Measurements from ENCODE around the gene OSBPL6.
"Not testable (repeated sequence)": the region's sequence is repeated elsewhere in the genome, so short reads cannot be mapped to it uniquely, and the experiment has no call there.

OSBPL6 gene

DNA sequence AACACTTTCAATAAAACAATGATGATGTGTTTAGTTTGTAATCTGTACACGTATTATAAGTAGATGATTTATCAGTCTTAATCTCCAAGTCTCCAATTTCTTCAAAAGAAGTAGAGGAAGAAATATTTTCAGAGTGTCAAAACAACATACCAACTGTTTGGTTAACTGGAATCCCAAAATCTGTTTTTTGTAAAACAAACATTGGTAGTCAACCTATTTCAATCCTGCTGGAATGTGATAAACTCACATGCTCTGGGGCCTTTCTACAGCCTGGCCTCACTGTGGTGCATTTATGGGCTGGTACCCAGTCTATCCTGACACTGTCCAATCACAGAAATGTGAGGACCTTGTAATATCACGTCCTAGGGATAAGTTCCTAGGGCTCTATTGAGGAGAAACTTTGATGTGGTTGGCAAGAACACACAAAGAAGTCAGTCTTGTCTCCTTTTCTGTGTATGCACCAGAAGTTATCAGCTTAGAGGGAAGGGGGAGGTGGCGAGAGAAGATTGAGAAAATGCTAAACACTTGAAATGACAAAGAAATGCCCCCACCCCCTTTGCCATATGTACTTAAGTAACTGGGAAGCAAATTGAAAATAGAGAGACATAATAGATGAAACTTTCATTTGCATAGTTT, 209.5 kb downstream of the OSBPL6 start:
- DNase-seq (ENCODE audit: low read depth) = no peak

DNA sequence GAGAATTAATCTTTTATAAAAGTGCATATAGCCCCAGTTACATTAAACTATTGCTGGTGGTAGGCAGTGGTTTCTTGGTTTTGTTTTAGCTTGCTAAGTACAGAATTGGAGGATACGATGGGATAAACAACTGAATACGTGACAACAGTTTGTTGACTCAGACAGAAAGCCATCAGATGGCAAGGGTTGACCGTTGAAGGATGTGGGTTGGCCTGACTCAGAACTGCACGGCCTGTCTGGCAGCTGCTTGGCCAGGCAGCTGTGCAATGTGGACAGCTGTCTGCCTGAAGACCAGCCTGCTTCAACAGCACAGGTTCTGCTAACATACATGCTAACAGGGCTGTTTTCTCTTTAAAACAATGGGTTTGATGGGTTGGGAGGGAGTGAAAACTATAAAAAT, 210.1 kb downstream of the OSBPL6 start:
- peak; percentile 3 for DNase-seq (ENCODE audit: low read depth)

DNA sequence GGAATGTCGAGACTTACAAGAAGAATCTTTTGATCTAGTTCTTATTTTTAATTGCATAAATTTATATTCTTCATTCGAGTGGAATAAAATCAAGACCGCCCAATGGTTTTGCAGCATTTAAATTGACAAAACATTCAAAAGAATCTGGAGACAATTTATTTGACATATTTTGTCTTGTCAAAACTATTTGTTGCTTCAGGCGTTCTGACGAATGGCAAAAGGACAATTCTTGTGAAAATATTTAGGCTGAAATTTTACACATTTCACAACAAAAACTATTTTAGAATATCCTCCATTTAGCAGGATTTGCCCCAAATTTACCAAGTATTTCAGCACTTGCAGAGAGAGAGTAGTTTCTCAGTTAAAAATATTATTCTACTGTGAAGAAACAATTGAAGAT, 214.9 kb downstream of the OSBPL6 start:
- no peak for DNase-seq (ENCODE audit: low read depth)

DNA sequence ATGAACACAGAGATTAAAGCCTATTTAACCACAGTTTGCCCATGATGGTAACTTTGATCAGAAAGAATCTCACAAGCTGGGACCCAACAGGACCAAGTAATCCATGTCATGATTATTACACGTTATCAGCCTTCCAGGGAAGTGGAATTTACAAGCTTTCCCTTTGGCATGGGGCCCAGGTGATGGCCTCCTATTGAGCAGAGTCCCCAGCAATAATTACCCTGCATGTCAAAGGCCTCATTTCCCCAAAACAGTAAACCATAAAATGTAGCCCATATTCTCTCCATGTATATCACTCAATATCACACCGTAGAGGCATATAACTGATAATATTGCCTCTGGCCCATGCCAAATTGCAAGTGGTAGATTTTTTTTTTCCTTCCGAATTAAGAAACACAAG, 217.7 kb downstream of the OSBPL6 start:
- no peak for DNase-seq (ENCODE audit: low read depth)

DNA sequence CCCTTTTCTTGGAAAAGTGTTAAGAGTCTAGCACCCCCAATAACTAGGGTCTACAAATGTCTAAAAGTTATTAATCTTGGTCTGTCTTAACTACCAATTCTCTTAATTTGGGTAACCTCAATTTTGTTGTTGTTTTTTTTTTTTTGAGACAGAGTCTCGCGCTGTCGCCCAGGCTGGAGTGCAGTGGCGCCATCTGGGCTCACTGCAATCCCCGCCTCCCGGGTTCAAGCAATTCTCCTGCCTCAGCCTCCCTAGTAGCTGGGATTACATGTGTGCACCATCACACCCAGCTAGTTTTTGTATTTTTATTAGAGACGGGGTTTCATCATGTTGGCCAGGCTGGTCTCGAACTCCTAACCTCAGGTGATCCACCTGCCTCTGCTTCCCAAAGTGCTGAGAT, 218.1 kb downstream of the OSBPL6 start:
- not testable (repeated sequence) for DNase-seq (ENCODE audit: low read depth)

DNA sequence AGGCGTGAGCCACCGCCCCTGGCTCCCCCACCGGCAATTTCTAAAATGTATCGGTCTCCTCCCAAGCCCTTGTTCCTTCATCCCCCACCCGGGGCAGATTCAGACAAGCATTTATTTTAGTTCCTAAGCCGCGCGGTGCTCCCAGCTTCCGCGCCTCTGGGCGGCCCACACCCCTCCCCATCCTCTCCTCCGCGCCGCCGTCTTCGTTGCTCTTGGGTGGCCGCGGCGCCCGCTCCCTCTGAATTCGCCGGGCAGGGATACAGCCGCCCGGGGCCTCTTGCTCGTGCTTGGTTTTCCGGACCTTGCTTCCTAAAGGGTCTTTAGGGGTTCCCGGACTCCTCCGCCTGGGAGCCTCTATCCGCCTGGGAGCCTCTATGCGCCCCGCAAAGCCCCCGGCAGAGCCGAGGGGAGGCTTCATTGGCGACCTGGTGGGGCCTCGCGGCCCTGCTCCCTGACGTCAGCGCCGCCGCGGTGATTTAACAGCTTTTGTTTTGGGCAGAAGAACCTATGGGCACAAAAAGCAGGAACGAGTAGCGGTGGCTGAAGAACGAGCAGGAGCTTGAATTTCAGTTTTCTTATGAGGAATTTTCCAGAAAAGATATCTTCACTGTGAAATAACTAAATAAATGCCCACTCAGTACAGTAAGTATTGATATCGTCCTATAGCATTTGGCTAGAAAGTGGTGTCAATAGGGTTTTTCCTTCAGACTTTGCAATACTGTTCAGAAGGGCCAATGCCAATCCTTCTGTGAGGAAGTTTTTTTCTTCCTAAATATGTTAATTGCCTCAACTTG, 219.4 kb downstream of the OSBPL6 start:
- DNase-seq (ENCODE audit: low read depth) = peak; percentile 74

DNA sequence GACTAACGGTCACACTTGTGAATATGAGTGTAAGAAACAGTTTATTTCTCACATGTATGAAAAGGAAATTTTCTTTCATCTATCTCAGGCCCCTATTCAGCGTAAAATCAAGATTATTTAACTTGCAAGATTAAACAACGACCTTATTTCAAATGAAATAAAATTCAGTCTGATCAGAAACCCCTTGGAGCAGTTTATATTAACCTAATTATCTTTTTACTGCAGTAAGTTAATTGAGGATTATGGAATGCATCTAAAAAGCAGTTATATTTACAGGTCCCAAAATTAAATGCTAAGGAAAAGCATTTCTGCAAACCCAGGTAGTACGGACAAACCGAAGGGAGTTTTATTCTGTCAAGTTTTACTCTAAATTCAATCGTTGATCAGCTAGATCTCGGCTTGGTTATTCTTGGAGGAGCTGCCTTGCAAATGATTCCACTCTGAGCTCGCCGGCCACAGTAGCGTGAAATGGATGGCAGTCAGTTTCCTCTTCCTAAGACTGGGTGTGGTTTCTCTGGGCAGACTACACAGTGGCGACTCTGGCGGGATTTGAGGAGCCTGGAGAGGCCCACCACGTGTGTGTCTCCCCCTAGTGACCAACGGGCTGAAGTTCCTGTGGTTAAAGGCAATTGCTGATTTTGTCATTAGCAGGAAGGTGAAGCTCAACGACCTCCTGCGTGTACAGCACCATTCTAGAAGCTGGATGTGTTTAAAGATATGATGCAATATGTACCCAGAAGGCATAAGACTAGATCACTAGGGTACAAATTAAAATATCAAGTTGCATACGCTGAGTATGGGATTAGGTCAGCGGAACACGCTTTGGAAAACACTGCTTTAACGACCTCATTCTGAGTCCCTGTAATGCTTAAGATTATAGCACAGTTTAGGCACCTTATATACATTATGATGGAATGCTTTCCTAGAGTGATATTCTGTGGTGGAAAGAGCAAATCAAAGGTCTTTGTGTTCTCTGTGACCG, 220.2 kb downstream of the OSBPL6 start:
- DNase-seq (ENCODE audit: low read depth) = peak; percentile 75

DNA sequence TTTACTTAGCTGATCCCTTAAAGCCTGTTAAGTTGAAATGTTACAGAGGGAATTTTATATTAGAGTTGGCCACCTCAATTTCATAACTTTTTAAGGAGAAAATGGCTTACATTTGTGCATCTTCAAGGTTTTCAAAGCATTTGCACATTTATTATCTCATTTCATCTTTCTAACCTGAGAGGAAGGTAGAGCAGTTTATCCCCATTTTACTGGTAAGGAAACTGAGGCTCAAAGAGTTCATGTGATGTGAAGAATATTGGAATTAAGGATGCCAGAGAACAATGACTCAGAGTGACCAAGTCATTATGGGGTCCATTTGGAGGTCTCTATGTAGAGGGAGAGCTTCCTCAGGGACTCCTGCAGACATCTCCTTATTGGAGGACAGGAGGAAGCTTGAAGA, 221.7 kb downstream of the OSBPL6 start:
- no peak for DNase-seq (ENCODE audit: low read depth)

DNA sequence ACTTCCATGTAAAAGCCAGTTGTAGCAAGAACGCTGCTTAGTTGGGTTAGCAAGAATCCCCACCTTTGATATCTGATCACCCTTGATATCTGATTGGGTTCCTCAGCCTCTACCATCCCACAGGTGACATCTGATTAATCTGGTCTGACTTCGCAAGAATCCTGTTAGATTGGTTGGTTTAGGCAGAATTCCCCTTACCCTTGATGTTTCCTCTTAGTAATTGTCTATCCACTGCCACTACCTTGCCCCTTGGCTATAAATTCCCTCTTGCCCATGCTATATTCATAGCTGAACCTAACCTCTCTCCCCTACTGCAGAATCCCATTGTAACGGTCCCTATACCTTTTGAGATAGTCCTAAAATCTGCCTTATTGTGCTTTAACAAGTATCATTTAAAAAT, 223.6 kb downstream of the OSBPL6 start:
- DNase-seq (ENCODE audit: low read depth) = no peak

DNA sequence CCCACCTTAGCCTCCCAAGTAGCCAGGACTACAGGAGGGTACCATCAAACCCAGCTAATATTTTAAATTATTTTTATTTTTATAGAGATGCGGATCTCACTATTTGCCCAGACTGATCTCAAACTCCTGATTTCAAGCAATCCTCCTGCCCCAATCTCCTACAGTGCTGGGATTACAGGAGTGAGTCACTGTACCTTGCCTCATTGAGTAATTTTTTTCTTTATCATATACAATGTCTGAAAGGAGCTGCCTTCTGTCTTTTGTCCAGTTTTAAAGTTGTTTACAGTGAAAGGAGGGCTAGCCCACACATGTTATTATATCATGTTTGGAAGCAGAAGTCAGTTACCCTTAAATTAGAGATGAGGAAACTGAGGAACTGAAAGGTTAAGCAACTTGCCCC, 224.1 kb downstream of the OSBPL6 start:
- DNase-seq (ENCODE audit: low read depth) = no peak

DNA sequence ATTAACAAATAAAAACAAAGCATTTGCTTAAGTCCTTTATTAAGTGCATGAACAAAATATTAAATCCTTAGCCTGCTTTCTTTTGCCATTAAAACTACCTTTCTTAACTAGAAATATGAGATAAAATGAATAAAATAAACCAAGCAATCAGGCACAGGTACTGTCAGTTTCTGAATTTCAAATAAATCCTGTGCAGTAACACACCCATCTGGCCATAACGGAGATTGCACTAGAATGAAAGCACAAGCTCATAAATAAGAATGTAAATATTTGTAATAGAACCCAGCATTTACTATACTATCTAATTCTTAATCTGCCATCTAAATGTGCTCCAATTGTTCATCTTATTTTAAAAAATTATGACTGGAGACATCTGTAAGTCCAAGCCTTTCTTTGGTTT, 224.8 kb downstream of the OSBPL6 start:
- no peak for DNase-seq (ENCODE audit: low read depth)

DNA sequence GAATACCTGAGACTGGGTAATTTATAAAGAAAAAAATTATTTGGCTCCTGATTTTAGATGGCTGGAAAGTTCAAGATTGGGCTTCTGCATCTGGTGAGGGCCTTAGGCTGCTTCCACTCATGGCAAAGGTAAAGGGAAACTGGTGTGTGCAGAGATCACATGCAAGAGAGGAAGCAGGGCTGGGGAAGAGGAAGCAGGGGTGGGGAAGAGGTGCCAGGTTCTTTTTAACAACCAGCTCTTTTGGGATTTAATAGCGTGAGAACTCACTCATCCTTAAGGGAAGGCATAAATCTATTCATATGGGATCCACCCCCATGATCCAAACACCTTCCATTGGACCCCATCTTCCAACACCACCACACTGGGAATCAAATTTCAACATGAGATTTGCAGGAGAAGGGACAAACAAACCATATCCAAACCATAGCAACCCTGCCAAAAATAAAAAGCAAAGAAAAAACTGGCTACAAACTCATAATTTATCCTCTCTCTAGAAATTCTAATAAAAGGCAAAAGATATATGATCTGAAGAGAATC, 226.2 kb downstream of the OSBPL6 start:
- DNase-seq (ENCODE audit: low read depth) = no peak

DNA sequence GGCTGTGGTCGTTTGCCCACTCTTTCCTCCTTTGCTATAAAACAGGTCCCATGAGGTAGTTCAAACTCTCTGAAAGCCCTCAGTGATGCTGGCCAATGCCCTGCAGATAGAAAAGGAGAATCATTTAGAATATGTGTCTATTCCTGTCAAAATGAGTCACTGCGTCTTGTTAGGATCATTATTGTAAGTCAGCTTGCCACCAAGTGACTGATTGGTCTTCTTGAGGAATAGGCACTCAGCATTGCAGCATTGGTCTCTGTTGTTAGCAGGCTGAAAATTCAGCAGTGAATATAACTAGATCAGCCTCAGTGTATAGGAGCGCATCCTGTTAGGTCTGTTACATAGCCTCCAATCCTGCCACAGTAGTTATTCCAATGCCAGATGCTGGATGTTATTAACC, 227.8 kb downstream of the OSBPL6 start:
- no peak for DNase-seq (ENCODE audit: low read depth)

DNA sequence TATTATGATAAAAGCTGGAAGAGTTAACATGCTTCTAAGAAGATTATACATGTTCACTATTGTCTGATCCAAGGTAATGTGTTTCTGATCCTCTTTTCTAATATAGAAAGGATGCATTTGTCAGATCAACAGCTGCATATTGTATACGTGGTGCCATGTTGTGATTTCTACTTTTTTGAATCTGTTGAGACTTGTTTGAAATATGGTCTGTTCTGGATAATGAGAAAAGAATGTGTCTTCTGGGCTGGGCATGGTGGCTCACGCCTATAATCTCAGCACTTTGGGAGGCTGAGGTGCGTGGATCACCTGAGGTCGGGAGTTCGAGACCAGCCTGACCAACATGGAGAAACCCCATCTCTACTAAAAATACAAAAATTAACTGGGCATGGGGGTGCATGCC, 229.4 kb downstream of the OSBPL6 start:
- not testable (repeated sequence) for DNase-seq (ENCODE audit: low read depth)

DNA sequence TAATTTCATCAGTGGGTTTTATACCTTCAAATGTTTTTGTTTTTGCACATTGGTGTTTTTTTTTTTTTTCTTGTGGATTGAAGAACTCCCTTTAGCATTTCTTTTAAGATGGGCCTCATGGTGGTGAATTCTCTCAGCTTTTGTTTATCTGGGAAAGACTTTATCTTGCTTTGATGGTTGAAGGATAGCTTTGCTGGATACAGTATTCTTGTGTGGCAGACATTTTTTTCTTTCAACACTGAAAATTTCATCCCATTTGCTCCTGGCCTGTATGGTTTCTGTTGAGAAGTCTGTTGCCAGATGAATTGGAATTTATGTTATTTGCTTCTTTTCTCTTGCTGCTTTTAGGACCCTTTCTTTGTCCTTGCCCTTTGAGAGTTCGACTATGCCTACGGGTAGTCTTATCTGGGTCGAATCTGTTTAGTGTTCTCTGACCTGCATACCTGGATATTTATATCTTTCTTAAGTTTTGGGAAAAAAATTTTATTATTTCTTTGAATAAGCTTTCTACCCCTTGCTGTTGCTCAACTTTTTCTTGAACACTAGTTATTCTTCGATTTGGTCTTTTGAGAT, 231.0 kb downstream of the OSBPL6 start:
- no peak for DNase-seq (ENCODE audit: low read depth)

DNA sequence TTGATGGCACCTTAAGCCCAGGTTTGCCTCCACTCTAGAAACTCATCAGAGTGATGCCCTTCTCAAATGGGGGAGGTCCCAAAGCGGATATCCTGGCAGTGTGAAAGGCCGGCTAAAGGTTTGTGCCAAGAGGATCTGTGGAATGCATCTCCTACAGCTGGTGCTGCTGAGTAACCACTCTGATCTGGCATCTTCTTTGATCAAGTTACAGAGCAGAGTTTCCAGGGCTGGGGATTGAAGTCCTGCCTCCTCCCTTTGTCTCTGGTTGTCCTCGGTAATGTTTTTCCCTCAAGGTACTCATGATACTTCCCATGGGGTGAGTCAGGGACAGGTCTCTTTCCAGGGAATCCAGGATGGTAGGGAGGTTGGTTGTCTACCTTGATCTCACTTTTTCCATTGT, 232.1 kb downstream of the OSBPL6 start:
- DNase-seq (ENCODE audit: low read depth) = no peak

DNA sequence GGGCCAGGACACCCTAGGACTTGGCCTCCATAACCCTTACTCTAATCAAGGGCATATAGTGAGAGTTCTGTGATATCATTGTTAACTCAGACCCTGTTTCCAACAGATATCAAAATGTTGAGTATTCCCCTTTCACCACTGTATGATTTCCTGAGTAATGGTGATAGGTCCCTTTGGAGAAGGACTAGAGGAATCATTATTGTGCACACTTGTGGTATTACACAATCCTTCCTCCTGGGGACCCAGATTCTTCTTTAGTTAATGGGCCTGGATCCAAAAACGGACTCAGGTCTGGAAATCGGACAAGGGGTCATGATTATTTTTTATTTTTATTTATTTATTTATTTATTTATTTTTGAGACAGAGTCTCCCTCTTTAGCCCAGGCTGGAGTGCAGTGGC, 233.1 kb downstream of the OSBPL6 start:
- no peak for DNase-seq (ENCODE audit: low read depth)

DNA sequence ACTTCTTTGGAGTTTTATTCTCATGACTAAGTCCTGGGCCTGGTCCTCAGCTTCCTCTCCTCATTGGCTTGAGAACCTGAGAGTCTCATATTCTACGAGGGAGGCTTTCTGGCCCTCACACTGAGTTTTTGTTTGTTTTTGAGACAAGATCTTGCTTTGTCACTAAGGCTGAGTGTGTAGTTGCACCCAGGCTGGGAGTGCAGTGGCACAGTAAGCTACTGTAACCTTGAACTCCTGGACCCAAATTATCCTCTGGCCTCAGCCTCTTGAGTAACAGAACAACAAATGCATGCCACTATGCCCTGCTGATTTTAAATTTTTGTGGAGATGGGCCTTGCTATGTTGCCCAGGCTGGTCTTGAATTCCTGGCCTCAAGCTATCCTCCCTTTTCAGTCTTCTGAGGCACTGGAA, 234.1 kb downstream of the OSBPL6 start:
- DNase-seq (ENCODE audit: low read depth) = no peak

DNA sequence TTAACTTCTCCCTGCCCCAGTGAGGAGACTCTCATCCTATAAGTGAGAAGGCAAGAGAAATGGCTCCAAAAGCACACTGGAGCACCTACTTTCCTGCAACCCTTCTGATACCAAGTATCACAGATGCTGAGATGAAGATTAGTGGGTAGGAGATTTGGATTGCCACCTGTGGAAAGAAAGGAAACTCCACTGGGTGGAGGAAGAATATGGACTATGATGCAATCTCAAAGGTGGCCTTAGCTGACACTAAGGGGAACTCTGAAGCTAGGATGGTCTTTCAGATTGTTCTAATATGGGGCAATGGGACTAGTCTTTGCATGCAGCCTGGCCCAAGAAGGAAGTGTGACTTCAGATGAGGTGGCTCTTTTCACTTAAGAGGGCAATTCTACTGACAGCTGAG, 235.0 kb downstream of the OSBPL6 start:
- no peak for DNase-seq (ENCODE audit: low read depth)

DNA sequence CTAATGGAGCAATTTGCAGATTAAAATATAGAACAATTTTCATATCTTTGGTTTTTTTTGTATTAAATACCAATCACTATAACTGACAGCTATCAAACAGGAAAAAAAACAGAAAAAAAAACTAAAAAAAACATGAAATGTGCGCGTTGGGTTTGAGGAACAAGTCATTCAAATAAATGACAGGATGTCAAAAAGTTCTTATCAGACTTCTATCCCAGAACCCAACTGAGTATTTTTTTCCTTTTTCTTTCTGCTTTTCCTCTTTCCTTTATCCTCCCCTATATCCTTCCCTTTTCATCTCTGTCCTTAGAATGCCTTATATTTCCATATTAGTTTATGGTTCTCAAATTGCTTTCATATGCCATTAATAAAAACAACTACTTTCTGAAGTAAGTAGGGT, 242.3 kb downstream of the OSBPL6 start:
- DNase-seq (ENCODE audit: low read depth) = no peak

DNA sequence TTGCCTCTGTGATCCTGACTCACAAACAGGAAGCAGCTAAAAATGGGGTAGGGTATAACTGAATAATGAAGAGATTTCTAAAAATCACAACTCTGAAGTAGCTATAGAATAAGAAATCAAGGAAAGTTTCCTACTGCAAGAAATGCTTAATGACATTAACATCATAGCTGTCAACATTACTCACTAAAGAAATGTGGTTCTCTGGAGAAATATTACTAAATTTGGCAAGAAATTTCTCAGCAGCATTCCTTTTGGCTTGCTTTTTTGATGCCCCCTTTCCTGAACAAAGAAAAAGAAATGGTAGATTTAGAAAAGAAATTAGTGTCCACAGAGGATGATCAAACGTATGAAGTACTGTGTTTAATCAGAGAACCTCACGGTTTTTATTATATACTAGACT, 247.1 kb downstream of the OSBPL6 start:
- DNase-seq (ENCODE audit: low read depth) = no peak
